H9 (cell line): ENCODE results near the gene XXYLT1. TPM values are rescaled to one million over a fixed set of nuclear protein-coding genes. Genes with fewer than 3 reads are reported as not detected.

Experiments used
- DNase-seq: peaks from one replicate; pipeline ENCODE4 v3.0.0-alpha.2; 2017
- H2AFZ ChIP-seq: one replicate; pipeline ENCODE4 v1.6.1; 2013; ENCODE audit warnings: mild to moderate bottlenecking, low read length, control low read depth, moderate library complexity
- H2AK5ac ChIP-seq: 2 replicates; pipeline ENCODE4 v1.6.1; 2013; ENCODE audit warnings: low read length, control low read depth, mixed read lengths; ENCODE audit not compliant: insufficient read length
- H2BK120ac ChIP-seq: one replicate; pipeline ENCODE4 v1.6.1; 2013; ENCODE audit warnings: low read depth, mild to moderate bottlenecking, low read length, control low read depth, inconsistent platforms; ENCODE audit not compliant: poor library complexity, severe bottlenecking
- H2BK12ac ChIP-seq: 2 replicates; pipeline ENCODE4 v1.6.1; 2013; ENCODE audit warnings: low read length, control low read depth, mixed read lengths, low read depth; ENCODE audit not compliant: insufficient read length
- H2BK15ac ChIP-seq: 2 replicates; pipeline ENCODE4 v1.6.1; 2013; ENCODE audit warnings: low read depth, low read length, control low read depth
- H2BK20ac ChIP-seq: one replicate; pipeline ENCODE4 v1.6.1; 2013; ENCODE audit warnings: low read depth, mild to moderate bottlenecking, low read length, control low read depth, inconsistent platforms; ENCODE audit not compliant: poor library complexity, severe bottlenecking
- H2BK5ac ChIP-seq: 2 replicates; pipeline ENCODE4 v1.6.1; 2013; ENCODE audit warnings: low read length, control low read depth, mixed read lengths; ENCODE audit not compliant: insufficient read length
- H3K14ac ChIP-seq: 2 replicates; pipeline ENCODE4 v1.6.1; 2013; ENCODE audit warnings: low read length, control low read depth; ENCODE audit not compliant: insufficient read depth
- H3K18ac ChIP-seq: 2 replicates; pipeline ENCODE4 v1.6.1; 2013; ENCODE audit warnings: low read depth, mild to moderate bottlenecking, mixed read lengths, low read length, control low read depth; ENCODE audit not compliant: insufficient read length
- H3K23ac ChIP-seq: 2 replicates; pipeline ENCODE4 v1.6.1; 2013; ENCODE audit warnings: low read length, control low read depth, mixed read lengths, low read depth; ENCODE audit not compliant: insufficient read length
- H3K23me2 ChIP-seq: 2 replicates; pipeline ENCODE4 v1.6.1; 2013; ENCODE audit warnings: low read depth, mild to moderate bottlenecking, mixed read lengths, low read length, control low read depth; ENCODE audit not compliant: insufficient read length, poor library complexity, severe bottlenecking
- H3K27ac ChIP-seq: 2 replicates; pipeline ENCODE4 v1.5.1; 2013; ENCODE audit warnings: low read length, control low read depth, mixed read lengths, low read depth; ENCODE audit not compliant: insufficient read length
- H3K27me3 ChIP-seq: 2 replicates; pipeline ENCODE4 v1.6.1; 2013; ENCODE audit warnings: low read length, control low read depth, inconsistent platforms; ENCODE audit not compliant: insufficient read depth
- H3K4ac ChIP-seq: 2 replicates; pipeline ENCODE4 v1.6.1; 2013; ENCODE audit warnings: low read depth, mild to moderate bottlenecking, control low read depth, inconsistent platforms, low read length, moderate library complexity
- H3K4me1 ChIP-seq: 2 replicates; pipeline ENCODE4 v1.6.1; 2013; ENCODE audit warnings: low read length, control low read depth, inconsistent platforms; ENCODE audit not compliant: insufficient read depth
- H3K4me2 ChIP-seq: 2 replicates; pipeline ENCODE4 v1.6.1; 2013; ENCODE audit warnings: low read length, control low read depth, mixed read lengths; ENCODE audit not compliant: insufficient read length, insufficient read depth
- H3K56ac ChIP-seq: 2 replicates; pipeline ENCODE4 v1.6.1; 2013; ENCODE audit warnings: low read depth, mild to moderate bottlenecking, mixed read lengths, low read length, control low read depth; ENCODE audit not compliant: insufficient read length
- H3K79me1 ChIP-seq: 2 replicates; pipeline ENCODE4 v1.6.1; 2013; ENCODE audit warnings: low read depth, mild to moderate bottlenecking, moderate library complexity, low read length, control low read depth, inconsistent platforms; ENCODE audit not compliant: insufficient read depth, poor library complexity, severe bottlenecking
- H3K79me2 ChIP-seq: 2 replicates; pipeline ENCODE4 v1.6.1; 2013; ENCODE audit warnings: low read length, control low read depth, inconsistent platforms; ENCODE audit not compliant: insufficient read depth
- H3K9ac ChIP-seq: 2 replicates; pipeline ENCODE4 v1.6.1; 2013; ENCODE audit warnings: low read length, control low read depth, mixed read lengths; ENCODE audit not compliant: insufficient read length; ENCODE audit errors: extremely low read depth
- H3K9me3 ChIP-seq: one replicate; pipeline ENCODE4 v1.6.1; 2013; ENCODE audit warnings: low read depth, low read length, inconsistent platforms; ENCODE audit not compliant: control insufficient read depth
- H3T11ph ChIP-seq: one replicate; pipeline ENCODE4 v1.6.1; 2013; ENCODE audit warnings: mild to moderate bottlenecking, low read length, control low read depth, inconsistent platforms
- H4K20me1 ChIP-seq: one replicate; pipeline ENCODE4 v1.6.1; 2013; ENCODE audit not compliant: control insufficient read depth, insufficient read length, insufficient read depth
- H4K5ac ChIP-seq: 2 replicates; pipeline ENCODE4 v1.6.1; 2013; ENCODE audit warnings: low read depth, mild to moderate bottlenecking, mixed read lengths, low read length, control low read depth; ENCODE audit not compliant: insufficient read length
- H4K8ac ChIP-seq: replicated peaks from 2 replicates; pipeline ENCODE4 v1.6.1; 2013; ENCODE audit warnings: low read length, control low read depth, mixed read lengths, low read depth; ENCODE audit not compliant: insufficient read length
- H4K91ac ChIP-seq: 2 replicates; pipeline ENCODE4 v1.6.1; 2013; ENCODE audit warnings: low read depth, mild to moderate bottlenecking, moderate library complexity, mixed read lengths, low read length, control low read depth; ENCODE audit not compliant: insufficient read length
- H3K27ac Mint-ChIP-seq, 3 experiments: 2 replicates in 2 of 3; 3 replicates in 1 of 3; pipeline ENCODE4 v1.8.0; 2020 to 2021; ENCODE audit warnings: mixed read lengths in 3 of 3, mild to moderate bottlenecking in 1 of 3, moderate library complexity in 1 of 3
- H3K27me3 Mint-ChIP-seq: 2 replicates; pipeline ENCODE4 v1.8.0; 2021; ENCODE audit warnings: low read depth, mild to moderate bottlenecking, moderate library complexity, mixed read lengths
- H3K36me3 Mint-ChIP-seq, 3 experiments: 2 replicates in 2 of 3; 3 replicates in 1 of 3; pipeline ENCODE4 v1.8.0; 2020 to 2021; ENCODE audit warnings: low read depth in 3 of 3, mixed read lengths in 3 of 3; ENCODE audit not compliant: insufficient read depth in 1 of 3
- H3K4me1 Mint-ChIP-seq, 2 experiments: 2 replicates each; pipeline ENCODE4 v1.8.0; 2020; ENCODE audit warnings: mixed read lengths in 2 of 2
- H3K4me3 Mint-ChIP-seq, 2 experiments: 2 replicates in 1 of 2; 3 replicates in 1 of 2; pipeline ENCODE4 v1.8.0; 2020 to 2021; ENCODE audit warnings: mild to moderate bottlenecking in 2 of 2, mixed read lengths in 2 of 2, moderate library complexity in 1 of 2
- H3K9me3 Mint-ChIP-seq, 2 experiments: 2 replicates in 1 of 2; 3 replicates in 1 of 2; pipeline ENCODE4 v1.8.0; 2020; ENCODE audit warnings: mild to moderate bottlenecking in 2 of 2, mixed read lengths in 2 of 2, moderate library complexity in 1 of 2
- WGBS: extraction: QIAGEN DNeasy Blood & Tissue Kit; methylation state at CpG from one replicate; pipeline ENCODE4 v1.1.7; 2013; ENCODE audit warnings: missing lambda C conversion rate, low lambda C conversion rate, mixed read lengths; ENCODE audit not compliant: insufficient read length; ENCODE audit errors: extremely low coverage; 5-methylcytosine and 5-hydroxymethylcytosine counted together
- total RNA-seq: library from RNA; stranded (reverse); gene quantifications from 2 replicates; pipeline ENCODE4 v1.2.1, GENCODE V29; 2021
- TF ChIP-seq, protein P1 (sequence below): fragments of 200-600 bp; sonication (generic); conservative IDR thresholded peaks from 3 replicates; pipeline ENCODE4 v1.8.0; 2021; ENCODE audit warnings: antibody characterized with exemption, mild to moderate bottlenecking

XXYLT1 gene
- total RNA-seq, 1 experiment from 2014 or later: 22.7 TPM

GRCh38 chr3:195105841-195106417 lies 165.0 kb downstream of the XXYLT1 start:
- H4K8ac ChIP-seq: no peak overlapping the region
- H3K23me2 ChIP-seq: peaks cover 3% of the 10 kb centered on the region
- H3K4me1 Mint-ChIP-seq: peaks cover 16 to 21% of the 10 kb centered on the region in 2 experiments
- no peak overlapping the region for H4K91ac ChIP-seq
- no peak overlapping the region for H3K4ac ChIP-seq
- no peak overlapping the region for H3K27ac ChIP-seq
- TF ChIP-seq, protein P1, sequence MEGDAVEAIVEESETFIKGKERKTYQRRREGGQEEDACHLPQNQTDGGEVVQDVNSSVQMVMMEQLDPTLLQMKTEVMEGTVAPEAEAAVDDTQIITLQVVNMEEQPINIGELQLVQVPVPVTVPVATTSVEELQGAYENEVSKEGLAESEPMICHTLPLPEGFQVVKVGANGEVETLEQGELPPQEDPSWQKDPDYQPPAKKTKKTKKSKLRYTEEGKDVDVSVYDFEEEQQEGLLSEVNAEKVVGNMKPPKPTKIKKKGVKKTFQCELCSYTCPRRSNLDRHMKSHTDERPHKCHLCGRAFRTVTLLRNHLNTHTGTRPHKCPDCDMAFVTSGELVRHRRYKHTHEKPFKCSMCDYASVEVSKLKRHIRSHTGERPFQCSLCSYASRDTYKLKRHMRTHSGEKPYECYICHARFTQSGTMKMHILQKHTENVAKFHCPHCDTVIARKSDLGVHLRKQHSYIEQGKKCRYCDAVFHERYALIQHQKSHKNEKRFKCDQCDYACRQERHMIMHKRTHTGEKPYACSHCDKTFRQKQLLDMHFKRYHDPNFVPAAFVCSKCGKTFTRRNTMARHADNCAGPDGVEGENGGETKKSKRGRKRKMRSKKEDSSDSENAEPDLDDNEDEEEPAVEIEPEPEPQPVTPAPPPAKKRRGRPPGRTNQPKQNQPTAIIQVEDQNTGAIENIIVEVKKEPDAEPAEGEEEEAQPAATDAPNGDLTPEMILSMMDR: no peak
- H3K27me3 Mint-ChIP-seq: peaks cover 1% of the 10 kb centered on the region; the same call in 1 of the 2 replicates
- no peak overlapping the region for H3K23ac ChIP-seq
- no peak overlapping the region for H3T11ph ChIP-seq
- no peaks in the 10 kb centered on the region; the same call in 1 of the 2 replicates for H3K79me2 ChIP-seq
- H2BK12ac ChIP-seq: no peak overlapping the region
- H3K9me3 Mint-ChIP-seq: no peaks in the 10 kb centered on the region
- no CpG with 5 or more reads among the region's 12 CpGs for WGBS
- H2BK20ac ChIP-seq: no peak overlapping the region
- peaks cover 0 to 2% (median 0%) of the 10 kb centered on the region in 3 experiments; a peak in 3 of 7 replicates for H3K36me3 Mint-ChIP-seq
- H2BK15ac ChIP-seq: no peak overlapping the region
- no peaks in the 10 kb centered on the region; the same call in 1 of the 2 replicates for H3K4me1 ChIP-seq
- DNase-seq: no peak
- H3K9me3 ChIP-seq: no peaks in the 10 kb centered on the region
- H3K4me3 Mint-ChIP-seq: peak overlapping the region; percentile 11 to 21; a peak in 4 of 5 replicates
- H2BK5ac ChIP-seq: no peak overlapping the region
- no peaks in the 10 kb centered on the region for H3K27me3 ChIP-seq
- H4K5ac ChIP-seq: no peak overlapping the region
- H3K27ac Mint-ChIP-seq: no peak overlapping the region; a peak in 2 of 7 replicates
- no peak overlapping the region for H2AK5ac ChIP-seq
- H3K9ac ChIP-seq: no peak overlapping the region
- H2AFZ ChIP-seq: no peak overlapping the region
- H3K79me1 ChIP-seq: no peaks in the 10 kb centered on the region
- no peak overlapping the region for H3K18ac ChIP-seq
- no peaks in the 10 kb centered on the region for H4K20me1 ChIP-seq
- no peak overlapping the region for H2BK120ac ChIP-seq
- H3K56ac ChIP-seq: no peak overlapping the region
- H3K14ac ChIP-seq: no peak overlapping the region
- H3K4me2 ChIP-seq: peak overlapping the region; percentile 37
